ENCODE results near the gene TCF21.
"Not testable (repeated sequence)": the region's sequence is repeated elsewhere in the genome, so short reads cannot be mapped to it uniquely, and the experiment has no call there.

The TCF21 gene

DNA sequence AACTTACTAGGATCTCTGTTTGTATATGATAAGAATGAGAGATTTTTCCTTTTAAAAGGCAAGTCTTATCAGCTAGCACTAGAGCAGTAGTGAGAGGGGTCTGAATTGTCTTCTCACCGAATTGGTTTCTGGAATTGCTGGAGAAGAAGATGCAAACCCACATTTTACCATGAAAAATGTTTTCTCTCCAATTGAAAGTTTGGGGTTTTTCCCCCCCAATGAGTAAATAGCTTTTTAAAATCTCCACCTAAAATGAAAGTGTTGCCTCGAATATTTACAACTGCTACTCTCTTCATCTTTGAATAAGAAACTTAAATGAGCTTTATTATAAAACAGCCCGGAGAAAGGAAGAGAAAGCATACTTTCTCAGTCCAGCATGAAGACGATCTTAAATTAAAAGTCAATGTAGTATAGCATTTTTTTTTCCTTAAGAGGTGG is 1.8 kb downstream of the TCF21 start:
- no peak for DNase-seq

DNA sequence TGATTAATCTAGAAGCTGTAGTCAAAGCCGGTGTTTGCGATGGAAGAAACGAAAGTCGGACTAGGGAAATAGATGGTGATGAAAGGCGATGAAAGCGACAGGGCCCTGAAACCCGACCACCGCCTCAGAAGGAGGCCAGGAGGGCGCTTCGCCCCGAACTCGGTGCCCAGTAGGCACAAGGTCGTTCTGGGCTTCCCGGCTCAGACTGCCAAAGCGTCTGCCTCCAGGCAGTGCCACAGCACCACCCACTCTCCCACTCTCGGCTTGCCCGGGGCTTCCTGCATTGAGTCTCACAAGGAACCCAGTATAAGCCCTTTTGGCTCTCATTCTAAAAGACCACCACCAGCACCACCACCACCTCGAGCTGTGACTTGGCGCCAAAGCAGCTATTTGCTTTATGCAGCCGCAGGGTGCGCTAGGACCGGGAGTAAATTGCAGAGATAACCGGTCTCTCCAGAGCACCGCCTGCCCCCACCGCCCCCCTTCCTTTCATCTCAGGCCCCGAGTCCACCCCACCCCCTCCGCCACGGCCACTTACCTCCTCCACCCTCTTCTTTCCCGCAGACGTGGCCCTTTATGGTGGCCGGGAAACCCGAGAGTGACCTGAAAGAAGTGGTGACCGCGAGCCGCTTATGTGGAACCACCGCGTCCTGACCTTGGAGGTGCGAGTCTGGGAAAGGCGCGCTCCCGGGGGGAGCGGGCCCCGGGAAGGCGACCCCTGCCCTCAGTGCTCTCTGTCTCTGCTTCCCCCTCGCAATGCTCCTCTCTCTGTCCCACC is 2.4 kb downstream of the TCF21 start:
- DNase-seq: no peak

- no peak for DNase-seq
Observed at GRCh38 chr6:133891927-133892812, 3.3 kb downstream of the TCF21 start.

DNA sequence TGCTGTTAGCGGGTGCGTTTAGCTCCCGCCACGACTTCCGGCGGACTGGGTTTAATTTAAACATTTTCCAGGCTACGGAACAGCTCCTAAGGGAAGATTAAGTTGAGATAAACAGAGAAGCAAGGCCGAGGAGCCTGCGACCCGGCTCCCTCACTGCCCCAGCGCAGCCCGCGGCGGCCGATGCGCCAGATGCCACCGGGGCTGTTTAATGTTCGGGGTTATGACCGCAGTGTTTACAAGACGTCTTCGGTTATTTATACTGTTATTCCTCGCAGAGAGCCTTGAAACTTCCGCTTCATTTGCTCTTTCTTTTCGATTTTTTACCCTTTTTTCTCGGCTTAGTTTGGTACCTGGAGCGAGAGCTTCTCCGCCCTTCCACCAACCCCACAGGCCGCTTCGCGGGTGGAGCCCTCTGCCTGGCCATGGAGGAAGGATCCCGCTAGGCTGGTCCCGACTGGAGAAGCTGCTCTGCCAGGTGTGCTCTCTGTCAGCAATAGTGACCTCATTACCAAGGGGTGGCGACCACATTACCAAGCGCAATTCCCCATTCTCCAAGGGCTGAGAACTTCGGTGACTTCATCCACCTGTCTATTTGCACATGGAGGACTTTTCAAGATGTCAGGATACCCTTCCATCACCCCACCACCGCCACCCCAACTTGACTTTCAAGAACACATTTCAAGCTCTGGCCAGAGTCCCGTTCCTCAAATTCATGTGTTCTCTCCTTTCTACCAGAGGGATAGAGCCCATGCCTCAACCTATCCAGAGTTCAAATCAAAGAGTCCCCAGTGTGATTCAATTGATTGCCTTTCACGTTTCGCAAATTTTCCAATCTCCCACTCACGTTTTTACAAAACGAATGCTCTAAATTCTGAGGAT is 4.1 kb downstream of the TCF21 start:
- DNase-seq: no peak

- DNase-seq: no peak
Observed at GRCh38 chr6:133893946-133894345, 5.0 kb downstream of the TCF21 start.

GRCh38 chr6:133894369-133894768 is 5.5 kb downstream of the TCF21 start:
- DNase-seq: no peak

DNA sequence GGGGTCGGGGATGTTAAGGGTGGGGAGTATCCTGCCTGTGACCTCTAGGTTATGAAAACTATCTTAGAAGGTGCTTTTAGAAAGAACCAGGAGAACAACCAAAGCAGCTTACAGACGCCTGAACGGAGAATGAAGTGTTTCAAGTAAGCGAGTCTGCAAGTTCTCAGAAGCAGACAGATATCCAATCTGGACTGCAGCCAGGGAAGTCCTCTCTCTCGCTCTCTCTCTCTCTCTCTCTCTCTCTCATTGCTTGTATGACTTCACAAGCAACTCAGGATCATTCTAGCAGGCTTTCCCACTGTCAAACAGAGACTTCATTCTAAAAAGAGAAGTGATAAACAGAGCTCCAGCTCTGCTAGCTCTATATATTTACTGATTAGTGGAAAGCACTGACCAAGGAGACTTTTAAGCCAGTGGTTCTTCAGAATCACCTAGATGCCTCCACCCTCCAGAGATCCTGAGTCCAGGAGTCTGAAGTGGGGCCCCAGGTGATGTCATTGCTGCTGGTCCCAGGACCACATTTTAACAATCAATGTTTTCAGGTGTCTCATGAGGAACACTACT is 6.0 kb downstream of the TCF21 start:
- no peak for DNase-seq

DNA sequence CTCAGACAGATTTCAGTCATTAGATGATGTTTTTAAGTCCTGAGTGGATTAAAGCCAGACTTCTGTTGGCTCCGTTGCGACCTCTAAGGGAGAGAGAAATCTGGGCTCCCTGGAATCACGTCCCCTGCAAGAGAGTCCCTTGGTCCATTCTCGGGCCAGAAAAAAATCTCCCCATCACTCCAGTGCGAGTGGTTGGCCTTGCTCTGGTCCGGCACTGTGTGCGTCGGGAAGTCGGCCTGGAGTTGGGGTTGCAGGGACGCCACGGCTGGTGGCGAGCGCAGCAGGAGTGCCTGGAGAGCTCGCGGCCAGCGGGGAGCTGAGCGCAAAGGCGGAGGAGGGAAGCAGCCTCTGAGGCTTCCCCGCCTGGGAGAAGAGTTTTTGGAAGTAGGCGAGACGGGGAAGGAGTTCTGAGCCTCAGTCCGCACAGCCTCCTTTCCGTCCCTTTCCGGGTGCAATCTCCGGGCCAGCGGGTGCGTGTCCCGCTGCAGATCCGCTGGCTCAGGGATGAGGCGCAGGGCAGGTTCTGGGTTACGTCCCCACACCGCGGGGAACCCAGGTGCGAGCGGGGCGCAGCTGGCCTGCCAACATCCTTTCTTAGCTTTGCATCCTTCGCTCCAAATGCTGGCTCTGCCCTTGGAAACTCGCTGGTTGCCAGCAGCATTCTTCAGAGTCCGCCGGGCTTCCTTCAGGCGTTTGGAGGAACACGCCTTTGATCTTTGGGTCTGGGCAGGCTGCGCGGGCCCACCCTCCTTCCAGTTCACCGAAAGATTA is 6.8 kb downstream of the TCF21 start:
- no peak for DNase-seq

GRCh38 chr6:133896344-133896721 is 7.4 kb downstream of the TCF21 start:
- no peak for DNase-seq

DNA sequence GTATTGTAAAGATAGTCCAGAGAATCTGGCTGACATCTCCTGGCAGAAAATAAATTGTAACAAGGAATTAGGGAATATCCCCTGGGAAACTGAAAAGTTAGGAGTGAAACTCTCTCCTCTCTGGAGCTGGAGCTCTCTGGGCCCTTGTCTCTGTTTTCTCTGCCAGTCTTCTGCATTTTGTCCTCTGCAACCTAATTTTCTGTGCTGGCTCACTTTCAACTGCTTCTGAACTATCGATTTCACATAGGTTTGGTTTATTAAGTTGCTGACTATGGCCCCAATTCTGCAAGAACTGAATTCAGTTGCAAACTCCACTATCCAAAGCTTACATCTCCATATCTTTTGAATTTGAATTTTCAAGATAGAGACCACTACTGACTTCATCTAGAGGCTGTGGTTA is 9.3 kb downstream of the TCF21 start:
- no peak for DNase-seq

DNA sequence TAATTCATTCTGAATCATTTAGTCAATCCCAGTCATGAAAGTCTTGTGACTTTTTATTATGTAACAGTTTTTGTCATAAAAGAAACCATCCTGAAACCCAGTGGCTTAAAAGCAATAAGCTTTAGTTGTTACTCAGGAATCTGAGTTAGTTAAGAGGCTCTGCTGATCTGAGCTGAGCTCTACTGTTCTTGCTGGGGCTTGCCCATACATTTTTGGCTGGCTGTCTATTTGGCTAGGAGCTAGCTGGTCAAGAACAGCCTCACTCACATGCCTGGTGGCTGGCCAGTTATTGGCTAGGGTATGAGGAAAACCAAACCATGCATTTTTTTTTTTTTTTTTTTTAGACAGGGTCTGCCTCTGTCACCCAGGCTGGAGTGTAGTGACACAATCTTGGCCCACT is 10.6 kb downstream of the TCF21 start:
- no peak for DNase-seq

DNA sequence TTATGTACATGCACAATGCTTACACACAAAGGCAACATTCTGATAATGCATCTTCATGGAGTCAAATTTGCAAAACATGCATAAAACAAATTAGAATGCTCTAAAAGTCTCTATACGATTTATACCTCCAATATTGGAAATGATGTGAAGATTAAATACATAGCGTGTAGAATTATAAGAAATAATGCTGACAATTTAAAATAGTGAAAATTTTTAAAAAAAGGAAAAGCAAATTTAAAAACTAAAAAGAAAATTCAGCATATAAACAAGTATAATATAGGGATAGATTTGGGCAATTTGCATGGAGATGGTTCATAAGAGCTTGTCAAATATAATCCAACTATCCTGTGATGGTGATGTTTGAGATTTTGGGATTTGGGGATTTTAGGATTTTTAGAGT is 14.9 kb downstream of the TCF21 start:
- DNase-seq: no peak

GRCh38 chr6:133906050-133906449 is 17.1 kb downstream of the TCF21 start:
- DNase-seq: no peak

GRCh38 chr6:133916650-133917151 is 27.8 kb downstream of the TCF21 start:
- DNase-seq: peak; percentile 73

DNA sequence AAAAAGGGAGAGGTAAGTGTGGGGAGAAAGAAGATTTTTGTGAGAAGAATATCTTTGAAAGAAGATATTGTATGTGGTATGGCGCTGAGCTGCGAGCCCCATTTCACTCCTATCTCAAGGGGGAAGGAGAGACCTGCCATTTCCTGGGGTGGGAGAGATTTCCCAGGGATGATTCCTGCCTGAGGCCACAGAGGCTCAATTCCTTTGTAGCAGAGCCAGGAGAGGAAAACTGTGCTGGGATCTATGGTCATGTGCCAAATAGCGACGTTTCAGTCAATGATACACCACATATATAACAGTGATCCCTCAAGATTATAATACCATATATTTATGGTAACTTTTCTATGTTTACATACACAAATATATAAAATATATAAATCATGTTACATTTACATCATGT is 28.9 kb downstream of the TCF21 start:
- DNase-seq: no peak

GRCh38 chr6:133918208-133918930 is 29.5 kb downstream of the TCF21 start:
- DNase-seq: no peak

- DNase-seq: no peak
Observed at GRCh38 chr6:133919362-133919761, 30.4 kb downstream of the TCF21 start.

- no peak for DNase-seq
Observed at GRCh38 chr6:133921249-133921859, 32.4 kb downstream of the TCF21 start.

DNA sequence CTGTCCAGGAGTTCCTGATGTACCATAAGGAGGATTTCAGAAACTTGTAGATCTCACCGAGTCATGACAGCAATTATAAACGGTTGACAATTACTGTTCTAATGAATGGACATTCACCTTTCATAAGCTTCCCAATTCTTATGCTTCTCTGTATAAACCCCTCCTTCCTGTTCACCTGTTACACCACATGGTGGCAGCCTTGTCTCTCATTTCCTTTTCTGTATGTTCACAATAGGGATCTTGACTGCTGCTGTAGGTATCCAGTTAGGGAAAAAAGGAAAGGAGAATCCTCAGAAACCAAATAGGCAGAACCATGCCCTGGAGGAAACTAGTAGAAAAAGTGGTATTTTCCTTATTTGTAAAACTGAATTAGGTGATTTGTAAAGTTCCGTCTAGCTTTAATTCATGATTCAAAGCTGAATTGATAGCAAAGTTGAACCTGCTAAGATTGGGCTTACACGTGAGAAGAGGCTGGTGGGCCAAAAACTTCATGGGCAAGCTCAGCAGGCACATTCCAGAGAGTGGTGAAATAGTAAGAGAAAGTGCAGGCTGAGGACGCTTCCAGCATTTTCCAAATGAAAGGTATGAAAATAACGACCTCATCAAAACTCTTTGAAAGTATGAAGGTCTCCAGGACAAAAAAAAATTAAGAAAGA is 35.2 kb downstream of the TCF21 start:
- peak; percentile 30 for DNase-seq

DNA sequence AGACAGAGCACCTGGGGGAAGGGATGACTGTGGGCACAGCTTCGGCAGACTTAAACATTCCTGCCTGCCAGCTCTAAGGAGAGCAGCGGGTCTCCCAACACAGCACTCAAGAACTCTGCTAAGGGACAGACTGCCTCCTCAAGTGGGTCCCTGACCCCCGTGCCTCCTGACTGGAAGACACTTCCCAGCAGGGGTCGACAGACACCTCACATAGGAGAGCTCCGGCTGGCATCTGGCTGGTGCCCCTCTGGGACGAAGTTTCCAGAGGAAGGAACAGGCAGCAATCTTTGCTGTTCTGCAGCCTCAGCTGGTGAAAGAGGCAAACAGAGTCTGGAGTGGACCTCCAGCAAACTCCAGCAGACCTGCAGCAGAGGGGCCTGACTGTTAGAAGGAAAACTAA is 42.3 kb downstream of the TCF21 start:
- not testable (repeated sequence) for DNase-seq

Measured in NCI-H2081 treated with DMSO at 0.1 percent for 48 hours (cell line).